Muscle layer of colon (tissue), 2 donors: ENCODE results near the gene JMJD7.

ENCODE experiments used
- H3K27ac ChIP-seq: one replicate; pipeline ENCODE4 v1.7.0; 2013; ENCODE audit warnings: low read depth, mild to moderate bottlenecking, low read length, moderate library complexity
- H3K27me3 ChIP-seq, 2 donors: one replicate each; pipeline ENCODE4 v1.7.0; 2013; ENCODE audit warnings: low read length in 2 of 2, mild to moderate bottlenecking in 2 of 2; ENCODE audit not compliant: insufficient read depth in 2 of 2, control insufficient read depth in 1 of 2
- H3K36me3 ChIP-seq: one replicate; pipeline ENCODE4 v1.7.0; 2013; ENCODE audit warnings: mild to moderate bottlenecking, low read length; ENCODE audit not compliant: insufficient read depth
- H3K4me1 ChIP-seq: one replicate; pipeline ENCODE4 v1.7.0; 2013; ENCODE audit warnings: mild to moderate bottlenecking, low read length; ENCODE audit not compliant: insufficient read depth
- H3K4me3 ChIP-seq, 2 donors: one replicate each; pipeline ENCODE4 v1.7.0; 2013; ENCODE audit warnings: low read length in 2 of 2, low read depth in 1 of 2, mild to moderate bottlenecking in 1 of 2, moderate library complexity in 1 of 2
- H3K9ac ChIP-seq: one replicate; pipeline ENCODE4 v1.7.0; 2013; ENCODE audit warnings: low read length
- H3K9me3 ChIP-seq: one replicate; pipeline ENCODE4 v1.7.0; 2013; ENCODE audit warnings: mild to moderate bottlenecking, low read length
- donor health status: abdominal sarcoma.
- donor health status: Adenocarcinoma of cecum.

JMJD7 gene

GRCh38 chr15:41851167-41851523 lies 23.3 kb downstream of the JMJD7 start:
- Histone ChIP-seq H3K9me3 (no peaks in the 10 kb centered on the region), H3K27me3 (peaks cover 0 to 41% of the 10 kb centered on the region in 2 donors), H3K4me3 (no peak overlapping the region), H3K27ac (no peak overlapping the region), H3K36me3 (peaks cover 19% of the 10 kb centered on the region), H3K4me1 (no peaks in the 10 kb centered on the region), H3K9ac (no peak overlapping the region)

- H3K9ac ChIP-seq = no peak overlapping the region
These were observed 24.0 kb downstream of the JMJD7 start for GRCh38 chr15:41851755-41852370.

GRCh38 chr15:41852736-41853590 lies 25.1 kb downstream of the JMJD7 start:
- peaks cover 4% of the 10 kb centered on the region for H3K36me3 ChIP-seq
- no peak overlapping the region for H3K9ac ChIP-seq
- H3K4me1 ChIP-seq = no peaks in the 10 kb centered on the region
- H3K27me3 ChIP-seq = peaks cover 0 to 41% of the 10 kb centered on the region in 2 donors
- no peaks in the 10 kb centered on the region for H3K9me3 ChIP-seq
- H3K27ac ChIP-seq = no peak overlapping the region
- H3K4me3 ChIP-seq = no peak overlapping the region

More at GRCh38 chr15:41851755-41852370, 24.0 kb downstream of the JMJD7 start:
- Histone ChIP-seq H3K27ac (no peak overlapping the region), H3K9me3 (no peaks in the 10 kb centered on the region), H3K4me1 (no peaks in the 10 kb centered on the region), H3K36me3 (peaks cover 12% of the 10 kb centered on the region), H3K4me3 (no peak overlapping the region), H3K27me3 (peaks cover 0 to 41% of the 10 kb centered on the region in 2 donors)

- H3K9me3 ChIP-seq = no peaks in the 10 kb centered on the region
- H3K4me3 ChIP-seq = no peak overlapping the region
- H3K4me1 ChIP-seq = no peaks in the 10 kb centered on the region
- H3K36me3 ChIP-seq = no peaks in the 10 kb centered on the region
- H3K27me3 ChIP-seq = peaks cover 0 to 41% of the 10 kb centered on the region in 2 donors
- no peak overlapping the region for H3K9ac ChIP-seq
- H3K27ac ChIP-seq = no peak overlapping the region
These were observed 25.9 kb downstream of the JMJD7 start for GRCh38 chr15:41853831-41854230.

GRCh38 chr15:41854443-41854842 lies 26.6 kb downstream of the JMJD7 start:
- Histone ChIP-seq H3K36me3 (no peaks in the 10 kb centered on the region), H3K4me3 (no peak overlapping the region), H3K27ac (no peak overlapping the region), H3K9me3 (no peaks in the 10 kb centered on the region), H3K27me3 (peaks cover 0 to 41% of the 10 kb centered on the region in 2 donors), H3K4me1 (no peaks in the 10 kb centered on the region), H3K9ac (no peak overlapping the region)

- no peaks in the 10 kb centered on the region for H3K36me3 ChIP-seq
- H3K27me3 ChIP-seq = peaks cover 0 to 41% of the 10 kb centered on the region in 2 donors
- H3K27ac ChIP-seq = no peak overlapping the region
- H3K4me1 ChIP-seq = no peaks in the 10 kb centered on the region
- no peak overlapping the region for H3K9ac ChIP-seq
- no peaks in the 10 kb centered on the region for H3K9me3 ChIP-seq
- no peak overlapping the region for H3K4me3 ChIP-seq
These were observed 27.5 kb downstream of the JMJD7 start for GRCh38 chr15:41855261-41855961.

GRCh38 chr15:41856262-41856661 lies 28.4 kb downstream of the JMJD7 start:
- H3K27me3 ChIP-seq = peaks cover 0 to 41% of the 10 kb centered on the region in 2 donors
- no peaks in the 10 kb centered on the region for H3K4me1 ChIP-seq
- no peaks in the 10 kb centered on the region for H3K36me3 ChIP-seq
- no peak overlapping the region for H3K27ac ChIP-seq
- no peak overlapping the region for H3K4me3 ChIP-seq
- no peak overlapping the region for H3K9ac ChIP-seq
- H3K9me3 ChIP-seq = no peaks in the 10 kb centered on the region

GRCh38 chr15:41856716-41857115 lies 28.8 kb downstream of the JMJD7 start:
- Histone ChIP-seq H3K4me3 (no peak overlapping the region), H3K4me1 (no peaks in the 10 kb centered on the region), H3K9me3 (no peaks in the 10 kb centered on the region), H3K36me3 (no peaks in the 10 kb centered on the region), H3K27ac (no peak overlapping the region), H3K9ac (no peak overlapping the region), H3K27me3 (peaks cover 0 to 38% of the 10 kb centered on the region in 2 donors)

- H3K9ac ChIP-seq = no peak overlapping the region
- no peaks in the 10 kb centered on the region for H3K4me1 ChIP-seq
- H3K27me3 ChIP-seq = peaks cover 0 to 32% of the 10 kb centered on the region in 2 donors
- no peak overlapping the region for H3K4me3 ChIP-seq
- no peaks in the 10 kb centered on the region for H3K36me3 ChIP-seq
- no peaks in the 10 kb centered on the region for H3K9me3 ChIP-seq
- H3K27ac ChIP-seq = no peak overlapping the region
These were observed 29.4 kb downstream of the JMJD7 start for GRCh38 chr15:41857316-41857715.

- no peak overlapping the region for H3K9ac ChIP-seq
- H3K27ac ChIP-seq = no peak overlapping the region
- H3K4me3 ChIP-seq = no peak overlapping the region
- no peaks in the 10 kb centered on the region for H3K4me1 ChIP-seq
- no peaks in the 10 kb centered on the region for H3K9me3 ChIP-seq
- peaks cover 0 to 18% of the 10 kb centered on the region in 2 donors for H3K27me3 ChIP-seq
- no peaks in the 10 kb centered on the region for H3K36me3 ChIP-seq
These were observed 30.9 kb downstream of the JMJD7 start for GRCh38 chr15:41858756-41859155.

GRCh38 chr15:41860049-41860828 lies 32.3 kb downstream of the JMJD7 start:
- peaks cover 0 to 4% of the 10 kb centered on the region in 2 donors for H3K27me3 ChIP-seq
- no peaks in the 10 kb centered on the region for H3K4me1 ChIP-seq
- H3K27ac ChIP-seq = no peak overlapping the region
- no peaks in the 10 kb centered on the region for H3K9me3 ChIP-seq
- H3K4me3 ChIP-seq = no peak overlapping the region
- H3K9ac ChIP-seq = no peak overlapping the region
- no peaks in the 10 kb centered on the region for H3K36me3 ChIP-seq
